Neural progenitor cell (in vitro differentiated cells): ENCODE data around the gene CELF4. TPM values are rescaled to one million over a fixed set of nuclear protein-coding genes. Genes with fewer than 3 reads are reported as not detected.

Source experiments
- DNase-seq: peaks from one replicate; pipeline ENCODE4 v3.0.0-alpha.2; 2016; ENCODE audit warnings: low spot score
- H2AFZ ChIP-seq: fragments of 200-600 bp; sonication (generic); replicated peaks from 2 replicates; pipeline ENCODE4 v1.6.1; 2016; ENCODE audit warnings: antibody characterized with exemption
- H3F3A ChIP-seq: fragments of 200-600 bp; sonication (generic); 2 replicates; pipeline ENCODE4 v1.6.1; 2016; ENCODE audit warnings: antibody characterized with exemption, low read depth
- H3K27ac ChIP-seq: fragments of 200-600 bp; sonication (generic); 2 replicates; pipeline ENCODE4 v1.5.1; 2016; ENCODE audit warnings: mild to moderate bottlenecking
- H3K27me3 ChIP-seq: fragments of 200-600 bp; sonication (generic); 2 replicates; pipeline ENCODE4 v1.6.1; 2016; ENCODE audit warnings: mild to moderate bottlenecking, moderate library complexity
- H3K36me3 ChIP-seq: fragments of 200-600 bp; sonication (generic); 2 replicates; pipeline ENCODE4 v1.5.1; 2016
- H3K4me1 ChIP-seq: fragments of 200-600 bp; sonication (generic); 2 replicates; pipeline ENCODE4 v1.6.1; 2016; ENCODE audit warnings: mixed run types
- H3K4me2 ChIP-seq: fragments of 200-600 bp; sonication (generic); 2 replicates; pipeline ENCODE4 v1.6.1; 2016
- H3K4me3 ChIP-seq: fragments of 200-600 bp; sonication (generic); 2 replicates; pipeline ENCODE4 v1.5.1; 2016
- H3K79me2 ChIP-seq: fragments of 200-600 bp; sonication (generic); 2 replicates; pipeline ENCODE4 v1.6.1; 2016; ENCODE audit warnings: low read depth
- H3K9ac ChIP-seq: fragments of 200-600 bp; sonication (generic); 2 replicates; pipeline ENCODE4 v1.6.1; 2016
- H3K9me3 ChIP-seq: fragments of 200-600 bp; sonication (generic); 2 replicates; pipeline ENCODE4 v1.5.1; 2016; ENCODE audit warnings: low read depth
- H4K20me1 ChIP-seq: fragments of 200-600 bp; sonication (generic); 2 replicates; pipeline ENCODE4 v1.6.1; 2016; ENCODE audit warnings: low read depth
- H3K27ac Mint-ChIP-seq: 3 replicates; pipeline ENCODE4 v1.8.0; 2021; ENCODE audit warnings: mixed read lengths
- H3K27me3 Mint-ChIP-seq: 2 replicates; pipeline ENCODE4 v1.8.0; 2022; ENCODE audit warnings: low read depth, mild to moderate bottlenecking, inconsistent platforms, moderate library complexity, mixed read lengths; ENCODE audit not compliant: insufficient read depth
- H3K36me3 Mint-ChIP-seq: 3 replicates; pipeline ENCODE4 v1.8.0; 2021; ENCODE audit warnings: mixed read lengths
- H3K4me1 Mint-ChIP-seq: 3 replicates; pipeline ENCODE4 v1.8.0; 2021; ENCODE audit warnings: mixed read lengths
- H3K4me3 Mint-ChIP-seq: 3 replicates; pipeline ENCODE4 v1.8.0; 2021; ENCODE audit warnings: mild to moderate bottlenecking, moderate library complexity, mixed read lengths
- H3K9me3 Mint-ChIP-seq: 3 replicates; pipeline ENCODE4 v1.8.0; 2020; ENCODE audit warnings: mixed read lengths
- CTCF ChIP-seq: fragments of 200-600 bp; sonication (generic); IDR thresholded peaks from 2 replicates; pipeline ENCODE4 v1.5.1; 2017; ENCODE audit warnings: antibody characterized with exemption, mild to moderate bottlenecking
- EZH2 ChIP-seq: fragments of 200-600 bp; sonication (generic); IDR thresholded peaks from 2 replicates; pipeline ENCODE4 v1.6.1; 2017; ENCODE audit warnings: antibody characterized with exemption, mild to moderate bottlenecking, moderate library complexity
- EZH2phosphoT487 ChIP-seq: fragments of 200-600 bp; sonication (generic); IDR thresholded peaks from 2 replicates; pipeline ENCODE4 v1.6.1; 2017; ENCODE audit warnings: antibody characterized with exemption
- total RNA-seq: library from RNA; depleted of rRNA; stranded (reverse); fragments of >200 nt; gene quantifications from 2 replicates; pipeline ENCODE4 v1.2.3, GENCODE V29; 2015; ENCODE audit warnings: low replicate concordance

CELF4 gene
- total RNA-seq, 1 donor from 2014 or later: 1.8 TPM

DNA sequence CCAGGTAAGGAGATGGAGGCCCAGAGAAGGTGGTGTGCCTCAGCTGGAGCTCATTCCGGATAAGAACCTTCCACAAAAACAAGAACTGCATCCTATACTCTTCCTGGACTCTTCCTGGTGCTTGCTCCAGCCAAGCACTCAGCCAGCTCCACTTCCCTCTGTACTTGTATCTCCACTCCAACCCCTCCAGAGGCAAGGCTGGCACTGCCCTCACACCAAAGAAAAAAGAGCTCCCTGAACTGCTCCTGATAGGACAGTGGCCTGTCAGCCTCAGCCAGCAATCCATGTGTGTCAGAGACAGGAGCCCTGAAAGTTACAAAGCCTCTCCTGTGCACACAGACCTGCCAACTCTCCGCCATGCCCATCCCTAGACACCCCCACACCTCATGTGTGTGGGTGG is 248.1 kb downstream of the CELF4 start:
- Histone ChIP-seq H3K4me3 (no peak overlapping the region), H3K4me1 (no peaks in the 10 kb centered on the region), H3K79me2 (no peaks in the 10 kb centered on the region), H2AFZ (no peak overlapping the region), H3K36me3 (no peaks in the 10 kb centered on the region), H3K9ac (no peak overlapping the region), H3K9me3 (no peaks in the 10 kb centered on the region), H3F3A (no peaks in the 10 kb centered on the region), H4K20me1 (no peaks in the 10 kb centered on the region), H3K4me2 (no peak overlapping the region), H3K27ac (no peak overlapping the region), H3K27me3 (no peaks in the 10 kb centered on the region)
- Mint-ChIP-seq H3K9me3 (no peaks in the 10 kb centered on the region), H3K4me3 (no peak overlapping the region), H3K27ac (no peak overlapping the region), H3K4me1 (peaks cover 9% of the 10 kb centered on the region), H3K27me3 (peaks cover 3% of the 10 kb centered on the region), H3K36me3 (no peaks in the 10 kb centered on the region)
- TF ChIP-seq EZH2: no peak
- no peak for TF ChIP-seq EZH2phosphoT487
- TF ChIP-seq CTCF: no peak
- DNase-seq: no peak

DNA sequence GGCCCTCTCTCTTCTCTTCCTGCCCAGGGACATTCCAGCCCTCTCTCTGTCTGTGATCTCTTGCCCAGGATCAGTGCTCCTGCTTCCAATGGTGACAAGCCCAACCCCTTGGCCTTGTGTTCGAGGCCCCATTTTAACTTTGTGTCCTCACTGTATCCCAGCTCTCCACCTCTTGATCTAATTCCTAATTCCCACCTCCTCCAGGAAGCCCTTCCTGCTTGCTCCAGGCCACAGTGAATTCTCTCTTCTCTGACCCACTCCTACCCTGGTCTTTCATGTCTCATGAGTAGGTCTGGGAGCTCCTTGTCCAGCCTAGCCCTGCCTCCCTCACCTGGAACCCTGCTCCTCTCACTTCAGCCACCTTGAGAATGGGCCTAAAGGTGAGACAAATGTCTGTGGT is 249.1 kb downstream of the CELF4 start:
- Histone ChIP-seq H3K9ac (no peak overlapping the region), H2AFZ (no peak overlapping the region), H3K9me3 (no peaks in the 10 kb centered on the region), H3K27me3 (no peaks in the 10 kb centered on the region), H3K4me2 (no peak overlapping the region), H3F3A (no peaks in the 10 kb centered on the region), H3K79me2 (no peaks in the 10 kb centered on the region), H3K4me1 (no peaks in the 10 kb centered on the region), H3K27ac (no peak overlapping the region), H3K4me3 (no peak overlapping the region), H3K36me3 (no peaks in the 10 kb centered on the region), H4K20me1 (no peaks in the 10 kb centered on the region)
- Mint-ChIP-seq H3K27me3 (peaks cover 5% of the 10 kb centered on the region), H3K4me1 (peaks cover 9% of the 10 kb centered on the region), H3K36me3 (no peaks in the 10 kb centered on the region), H3K4me3 (no peak overlapping the region), H3K27ac (no peak overlapping the region), H3K9me3 (no peaks in the 10 kb centered on the region)
- DNase-seq: no peak
- TF ChIP-seq EZH2phosphoT487 (no peak), CTCF (no peak), EZH2 (no peak)

DNA sequence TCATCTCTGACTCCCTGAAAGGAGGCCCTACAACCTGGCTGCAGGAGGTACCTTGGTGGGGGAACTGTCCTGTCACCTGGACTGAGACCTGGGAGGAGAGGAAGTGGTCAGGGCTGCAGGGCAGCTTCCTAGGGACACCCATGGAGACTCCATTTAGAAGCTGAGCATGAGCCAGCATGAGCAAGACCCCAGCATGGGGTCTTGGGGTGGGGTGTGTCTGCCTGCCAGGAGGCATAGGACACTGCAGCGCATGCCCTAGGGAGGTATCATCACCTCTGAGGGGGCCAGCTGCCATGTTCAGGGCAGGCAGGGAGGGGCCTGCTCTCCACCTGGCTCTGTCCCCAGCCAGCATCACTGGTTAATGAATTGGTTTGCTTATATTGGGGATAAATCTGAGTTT is 249.7 kb downstream of the CELF4 start:
- Histone ChIP-seq H4K20me1 (no peaks in the 10 kb centered on the region), H3K9ac (no peak overlapping the region), H2AFZ (no peak overlapping the region), H3K4me1 (no peaks in the 10 kb centered on the region), H3K79me2 (no peaks in the 10 kb centered on the region), H3K27me3 (no peaks in the 10 kb centered on the region), H3K4me3 (no peak overlapping the region), H3F3A (no peaks in the 10 kb centered on the region), H3K36me3 (no peaks in the 10 kb centered on the region), H3K4me2 (no peak overlapping the region), H3K9me3 (no peaks in the 10 kb centered on the region), H3K27ac (no peak overlapping the region)
- Mint-ChIP-seq H3K9me3 (no peaks in the 10 kb centered on the region), H3K27ac (no peak overlapping the region), H3K27me3 (peaks cover 7% of the 10 kb centered on the region), H3K4me1 (peaks cover 7% of the 10 kb centered on the region), H3K36me3 (no peaks in the 10 kb centered on the region), H3K4me3 (no peak overlapping the region)
- no peak for DNase-seq
- TF ChIP-seq EZH2: no peak
- TF ChIP-seq CTCF: no peak
- TF ChIP-seq EZH2phosphoT487: no peak

GRCh38 chr18:37314534-37314933 is 251.1 kb downstream of the CELF4 start:
- Mint-ChIP-seq H3K36me3 (no peaks in the 10 kb centered on the region), H3K9me3 (no peaks in the 10 kb centered on the region), H3K27me3 (peaks cover 8% of the 10 kb centered on the region), H3K27ac (peak overlapping the region; percentile 37), H3K4me3 (no peak overlapping the region), H3K4me1 (peaks cover 20% of the 10 kb centered on the region)
- Histone ChIP-seq H3K79me2 (no peaks in the 10 kb centered on the region), H3K4me3 (no peak overlapping the region), H3K9me3 (no peaks in the 10 kb centered on the region), H3K4me2 (no peak overlapping the region), H3K27me3 (no peaks in the 10 kb centered on the region), H2AFZ (no peak overlapping the region), H4K20me1 (no peaks in the 10 kb centered on the region), H3K4me1 (no peaks in the 10 kb centered on the region), H3K9ac (no peak overlapping the region), H3F3A (no peaks in the 10 kb centered on the region), H3K36me3 (no peaks in the 10 kb centered on the region), H3K27ac (no peak overlapping the region)
- TF ChIP-seq EZH2: no peak
- no peak for TF ChIP-seq CTCF
- TF ChIP-seq EZH2phosphoT487: no peak
- no peak for DNase-seq
